GM19025 (cell line): ENCODE measurements around the gene CCT5.
"Not testable (repeated sequence)": the region's sequence is repeated elsewhere in the genome, so short reads cannot be mapped to it uniquely, and the experiment has no call there.

Experiments used
- ATAC-seq: cut with Tn5 transposase; IDR thresholded peaks from one replicate; pipeline ENCODE4 v1.9.1; 2021; ENCODE audit warnings: mild to moderate bottlenecking, low read depth, moderate library complexity; ENCODE audit not compliant: unreplicated experiment

Gene CCT5

GRCh38 chr5:10244342-10244944 lies 5.6 kb upstream of the CCT5 start:
- no peak for ATAC-seq

- ATAC-seq, result no peak
Observed at GRCh38 chr5:10246761-10247160, 3.3 kb upstream of the CCT5 start.

- not testable (repeated sequence) for ATAC-seq
Observed at GRCh38 chr5:10247217-10247616, 2.9 kb upstream of the CCT5 start.

GRCh38 chr5:10248378-10249260 lies 1.5 kb upstream of the CCT5 start:
- no peak for ATAC-seq

GRCh38 chr5:10250806-10251276 lies 761 bp downstream of the CCT5 start:
- ATAC-seq, result no peak

GRCh38 chr5:10251405-10251804 lies 1.3 kb downstream of the CCT5 start:
- no peak for ATAC-seq

GRCh38 chr5:10253390-10253789 lies 3.3 kb downstream of the CCT5 start:
- no peak for ATAC-seq

- ATAC-seq, result no peak
Observed at GRCh38 chr5:10254686-10255085, 4.6 kb downstream of the CCT5 start.

- ATAC-seq, result no peak
Observed at GRCh38 chr5:10257870-10258269, 7.8 kb downstream of the CCT5 start.

- no peak for ATAC-seq
Observed at GRCh38 chr5:10259899-10260298, 9.8 kb downstream of the CCT5 start.

GRCh38 chr5:10261065-10261464 lies 11.0 kb downstream of the CCT5 start:
- no peak for ATAC-seq

- no peak for ATAC-seq
Observed at GRCh38 chr5:10262121-10262774, 12.2 kb downstream of the CCT5 start.

- ATAC-seq, result no peak
Observed at GRCh38 chr5:10262995-10263394, 12.9 kb downstream of the CCT5 start.

- no peak for ATAC-seq
Observed at GRCh38 chr5:10264604-10265003, 14.5 kb downstream of the CCT5 start.

GRCh38 chr5:10265245-10266109 lies 15.4 kb downstream of the CCT5 start:
- no peak for ATAC-seq

- no peak for ATAC-seq
Observed at GRCh38 chr5:10266137-10266536, 16.1 kb downstream of the CCT5 start.

- ATAC-seq, result no peak
Observed at GRCh38 chr5:10266839-10267238, 16.8 kb downstream of the CCT5 start.

- no peak for ATAC-seq
Observed at GRCh38 chr5:10268100-10268499, 18.0 kb downstream of the CCT5 start.

- ATAC-seq, result no peak
Observed at GRCh38 chr5:10272053-10272874, 22.2 kb downstream of the CCT5 start.

GRCh38 chr5:10272875-10273209 lies 22.8 kb downstream of the CCT5 start:
- not testable (repeated sequence) for ATAC-seq
